ENCODE results near the gene OR52E5.

Gene OR52E5

DNA sequence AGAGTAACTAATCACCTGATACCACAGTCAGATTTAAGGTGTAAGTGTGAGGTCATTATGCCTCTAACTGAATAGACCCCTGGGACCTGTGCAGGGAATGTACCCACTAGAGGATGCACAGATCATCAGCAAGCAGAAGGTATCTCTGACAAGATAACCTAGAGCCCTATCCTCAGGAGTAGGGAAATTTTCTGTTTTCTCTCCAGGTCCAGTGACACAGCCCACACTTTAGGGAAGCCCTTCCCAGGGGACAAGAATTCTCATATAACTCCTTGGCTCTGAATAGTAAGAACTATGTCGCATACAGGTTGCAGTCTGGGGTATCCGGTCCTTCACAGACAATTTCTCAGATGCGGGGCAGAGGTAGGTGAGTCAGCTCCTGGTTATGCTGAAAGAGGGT, at the start of gene OR52E5:
OR52E5 (plus strand) TSS at position 301 of the 400 bp plus-strand sequence. CDS start 7,569 bp downstream, outside the sequence.
- no peak for DNase-seq (ENCODE audit: low read depth)

DNA sequence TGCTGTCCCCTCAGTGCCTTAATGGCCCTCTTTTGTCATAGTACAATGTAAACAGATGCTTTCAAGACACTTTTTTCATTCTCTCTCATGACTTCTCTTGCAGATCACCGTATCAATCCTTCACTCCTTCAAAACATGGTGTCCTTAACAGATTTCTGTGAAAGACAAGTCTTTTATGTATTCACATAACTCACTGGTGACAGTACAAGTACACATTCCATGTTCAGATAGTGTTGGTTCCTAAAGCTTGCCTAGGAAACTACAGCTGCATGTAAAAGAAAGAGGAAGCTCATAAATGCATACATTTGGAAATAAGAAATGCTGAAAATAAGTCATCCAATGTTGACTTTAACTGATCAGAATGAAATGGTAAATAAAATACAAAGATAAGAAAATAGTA, 46.3 kb upstream of the OR52E5 start:
- DNase-seq (ENCODE audit: low read depth) = no peak

DNA sequence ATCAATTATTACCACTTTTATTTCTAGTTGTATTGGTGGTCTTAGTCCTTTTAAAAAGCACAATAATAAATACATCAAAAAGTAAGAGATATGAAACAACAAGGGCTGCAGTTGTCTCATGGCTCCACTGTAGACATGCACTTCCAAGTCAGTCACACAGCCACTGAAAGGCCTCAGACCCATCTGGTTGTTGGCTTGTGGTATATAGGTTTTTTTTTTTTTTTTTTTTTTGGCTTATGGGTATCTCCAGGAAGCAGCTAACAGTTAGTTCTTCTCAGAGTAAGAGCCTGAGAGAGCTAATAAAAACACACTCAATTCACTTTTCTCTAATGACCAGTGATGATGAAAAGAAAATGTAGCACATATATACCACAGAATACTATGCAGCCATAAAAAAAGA, 45.3 kb upstream of the OR52E5 start:
- DNase-seq (ENCODE audit: low read depth) = no peak

DNA sequence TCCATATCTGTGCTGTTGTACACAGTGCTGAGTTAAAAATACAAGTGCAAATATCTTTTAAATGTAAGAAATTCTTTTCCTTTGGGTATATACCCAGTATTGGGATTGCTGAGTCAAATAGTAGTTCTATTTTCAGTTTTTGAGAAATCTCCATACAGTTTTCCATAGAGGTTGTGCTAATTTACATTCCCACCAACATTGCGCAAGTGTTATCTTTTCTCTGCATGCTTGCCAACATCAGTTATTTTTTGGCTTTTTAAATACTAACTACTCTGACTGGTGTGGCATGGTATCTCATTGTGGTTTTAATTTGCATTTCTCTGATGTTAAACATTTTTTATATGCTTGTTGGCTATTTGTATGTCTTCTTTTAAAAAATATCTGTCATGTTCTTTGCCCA, 42.0 kb upstream of the OR52E5 start:
- DNase-seq (ENCODE audit: low read depth) = no peak

DNA sequence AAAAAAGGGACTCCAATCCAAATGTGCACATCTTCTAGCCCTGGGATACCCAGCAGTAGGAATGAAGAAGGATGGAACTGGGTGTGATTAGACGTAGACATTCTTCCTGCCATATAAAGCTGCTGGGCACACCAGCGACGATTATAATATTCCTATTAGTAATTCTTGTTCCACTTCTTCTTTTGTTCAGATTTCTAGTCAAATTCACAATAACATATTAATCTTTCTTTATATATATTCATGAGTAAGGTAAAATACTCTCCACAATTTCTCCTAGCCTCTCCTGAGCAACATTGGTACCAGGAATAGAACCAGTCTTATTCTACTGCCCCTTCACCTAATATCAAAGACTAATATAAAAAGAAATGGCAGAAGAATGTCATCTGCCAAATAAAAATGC, 35.4 kb upstream of the OR52E5 start, which contains the start of gene OR52E8:
OR52E8 (minus strand) TSS at position 101 of the 400 bp plus-strand sequence; CDS start at position 101, 0 bp downstream.
- DNase-seq (ENCODE audit: low read depth) = no peak

DNA sequence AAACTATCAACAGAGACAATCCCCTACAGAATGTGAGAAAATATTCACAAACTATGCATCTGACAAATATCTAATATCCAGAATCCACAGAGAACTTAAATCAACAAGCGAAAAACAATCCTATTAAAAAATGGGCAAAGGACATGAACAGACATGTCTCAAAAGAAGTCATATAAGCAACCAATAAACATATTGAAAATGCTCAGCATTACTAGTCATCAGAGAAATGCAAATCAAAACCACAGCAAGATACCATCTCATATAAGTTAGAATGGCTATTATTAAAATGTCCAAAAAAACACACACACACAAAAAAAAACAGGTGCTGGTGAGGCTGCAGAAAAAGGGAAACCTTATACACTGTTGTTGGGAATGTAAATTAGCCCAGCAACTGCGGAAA, 27.2 kb upstream of the OR52E5 start:
- no peak for DNase-seq (ENCODE audit: low read depth)

DNA sequence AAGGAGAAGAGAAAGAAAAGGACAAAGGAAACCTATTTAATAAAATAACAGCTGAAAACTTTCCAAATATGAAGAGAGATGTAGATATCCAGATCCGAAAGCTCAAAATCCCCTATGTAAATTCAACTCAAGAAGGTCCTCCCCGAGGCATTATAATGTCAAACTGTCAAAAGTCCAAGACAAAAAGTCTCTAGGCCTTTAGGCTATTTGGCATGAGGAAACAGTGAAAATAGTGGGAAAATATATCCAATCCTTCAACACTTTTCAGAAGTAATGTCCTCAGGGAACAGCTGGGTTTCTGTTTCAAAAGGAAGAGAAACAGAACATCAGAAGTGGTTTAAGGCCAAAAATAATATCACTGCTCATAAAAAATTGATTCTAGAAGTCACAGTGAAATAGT, 14.4 kb upstream of the OR52E5 start:
- no peak for DNase-seq (ENCODE audit: low read depth)

DNA sequence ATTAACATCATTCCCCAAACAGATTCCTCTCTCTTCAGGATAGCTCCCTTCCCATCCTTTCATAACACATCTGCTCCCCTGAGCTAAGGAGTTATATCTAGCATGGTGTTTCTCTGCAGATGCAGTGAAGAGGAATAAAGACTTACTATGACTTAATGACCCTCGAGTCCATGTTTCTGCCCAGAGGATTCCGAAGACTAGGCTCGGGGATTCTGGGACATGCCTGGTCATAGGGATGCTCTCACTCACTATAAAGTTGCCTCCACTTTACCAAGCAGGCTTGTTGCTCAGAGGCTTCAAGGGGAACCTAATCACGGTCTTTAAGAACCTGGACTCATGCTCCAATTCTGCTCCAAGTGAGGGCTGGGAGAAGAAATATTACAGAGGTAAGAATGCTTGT, 12.7 kb upstream of the OR52E5 start, which contains the start of gene OR52E4:
OR52E4 (plus strand) TSS at position 301 of the 400 bp plus-strand sequence. CDS start 3,664 bp downstream, outside the sequence.
- no peak for DNase-seq (ENCODE audit: low read depth)

DNA sequence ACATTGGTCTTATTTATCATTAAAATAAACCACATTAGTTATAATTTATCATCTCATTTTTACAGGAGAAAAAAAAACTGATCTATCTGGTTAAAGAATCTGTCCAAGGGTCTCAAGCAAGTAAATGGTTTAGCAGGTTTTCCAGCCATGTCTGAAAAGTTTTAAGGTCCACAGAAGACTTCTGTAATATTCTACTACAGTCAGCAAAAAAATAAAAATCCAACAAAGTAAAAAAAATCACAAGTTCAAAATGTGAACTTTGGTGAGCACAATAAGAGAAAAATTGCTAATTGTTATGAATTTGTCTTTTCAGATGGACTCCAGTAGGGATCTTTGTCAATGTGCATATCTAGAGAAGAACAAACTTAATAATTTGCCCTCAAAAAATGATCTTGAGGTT, 11.3 kb upstream of the OR52E5 start:
- no peak for DNase-seq (ENCODE audit: low read depth)

DNA sequence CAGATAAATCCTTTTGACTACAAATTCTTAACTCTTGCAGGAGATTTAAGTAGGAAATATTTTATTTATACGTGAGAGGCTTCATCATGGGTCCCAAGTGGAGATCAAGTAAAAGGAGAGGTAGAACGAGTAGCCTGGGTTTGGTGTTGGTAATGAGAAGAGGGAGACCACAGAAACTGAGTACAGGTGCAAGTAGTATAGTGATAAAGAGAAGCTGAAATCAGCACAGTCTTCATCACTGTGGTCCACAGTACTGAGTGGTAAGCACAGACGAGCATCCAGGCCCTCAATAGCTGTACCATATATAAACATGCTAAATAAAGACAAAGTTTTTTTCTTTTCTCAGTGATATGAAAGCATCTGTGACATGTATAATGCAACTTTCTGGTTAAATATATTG, 5.8 kb upstream of the OR52E5 start:
- DNase-seq (ENCODE audit: low read depth) = no peak

DNA sequence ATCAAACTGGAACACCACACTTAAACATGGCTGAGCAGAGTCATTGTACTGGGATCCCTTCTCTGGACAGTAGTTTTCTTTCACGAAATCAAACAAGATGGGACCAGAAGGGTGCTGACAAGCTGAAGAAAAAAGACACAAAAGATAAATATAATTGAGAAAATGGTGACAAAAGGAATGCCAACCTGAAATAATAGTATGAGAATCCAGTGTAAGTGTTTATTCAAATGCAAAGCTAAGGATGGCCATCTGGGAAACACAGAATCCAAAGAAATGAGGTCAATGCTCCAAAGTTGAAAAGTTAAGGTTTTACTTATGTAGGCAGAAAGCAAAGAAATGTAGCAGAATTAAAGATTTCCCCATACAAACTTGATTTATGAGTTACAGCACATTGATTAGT, 5.3 kb upstream of the OR52E5 start:
- no peak for DNase-seq (ENCODE audit: low read depth)

DNA sequence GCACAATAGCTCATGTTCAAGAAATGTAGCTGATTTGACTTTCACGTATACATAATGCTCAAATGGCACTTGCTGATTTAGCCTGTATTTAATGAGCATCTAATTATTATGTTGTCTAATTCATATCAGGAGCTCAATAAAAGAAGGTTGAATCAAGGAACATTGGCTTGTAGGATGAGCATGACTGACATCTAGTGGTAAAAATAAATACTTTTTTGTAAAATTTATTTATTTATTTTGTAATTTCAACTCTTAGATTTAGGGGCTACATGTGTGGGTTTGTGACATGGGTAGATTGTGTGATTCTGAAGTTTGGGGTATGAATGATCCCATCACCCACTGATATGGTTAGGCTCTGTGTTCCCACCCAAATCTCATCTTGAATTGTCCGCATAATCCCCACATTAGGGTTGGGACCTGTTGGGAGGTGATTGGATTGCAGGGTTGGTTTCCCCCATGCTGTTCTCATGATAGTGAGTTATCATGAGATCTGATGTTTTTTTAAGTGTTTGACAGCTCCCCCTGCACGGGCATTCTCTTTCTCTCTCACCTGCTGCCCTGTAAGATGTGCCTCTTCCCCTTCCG, 1.7 kb upstream of the OR52E5 start:
- peak; percentile 2 for DNase-seq (ENCODE audit: low read depth)

DNA sequence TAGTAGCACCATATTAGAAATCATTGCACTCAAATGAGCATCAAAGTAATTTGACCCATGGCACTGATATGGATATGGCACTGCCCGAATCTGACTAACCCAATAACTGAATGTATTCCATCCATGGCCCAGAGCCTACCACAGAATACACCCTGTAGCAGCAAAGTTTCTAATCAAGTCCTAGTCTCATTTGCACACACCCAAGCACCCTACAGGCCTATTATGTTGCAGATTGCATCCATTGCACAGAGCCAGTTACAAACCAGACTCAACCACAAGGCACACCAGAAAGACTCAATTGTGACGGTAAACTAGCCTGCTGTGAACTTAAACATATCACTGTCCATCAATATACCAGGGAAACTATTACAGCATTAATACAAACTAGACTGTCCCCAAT, 6.5 kb downstream of the OR52E5 start:
- DNase-seq (ENCODE audit: low read depth) = no peak

DNA sequence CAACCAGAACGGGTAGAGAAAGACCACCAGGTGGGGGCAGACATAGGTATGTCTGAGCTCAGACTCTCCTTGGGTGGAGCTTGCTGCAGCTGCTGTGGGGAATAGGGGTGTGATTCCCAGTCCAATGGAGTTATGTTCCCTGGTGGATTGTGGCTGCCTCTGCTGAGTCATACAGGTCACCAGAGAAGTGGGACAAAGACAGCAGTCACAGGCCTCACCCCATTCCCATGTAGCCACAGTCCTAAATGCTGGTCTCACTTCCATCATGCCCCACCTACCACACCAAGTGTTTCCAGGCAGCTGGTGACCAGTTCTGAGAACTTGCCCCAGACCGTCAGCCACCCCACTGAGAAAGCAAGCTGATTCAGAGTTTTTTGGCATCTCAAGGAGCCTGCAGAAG, 17.5 kb downstream of the OR52E5 start:
- no peak for DNase-seq (ENCODE audit: low read depth)

DNA sequence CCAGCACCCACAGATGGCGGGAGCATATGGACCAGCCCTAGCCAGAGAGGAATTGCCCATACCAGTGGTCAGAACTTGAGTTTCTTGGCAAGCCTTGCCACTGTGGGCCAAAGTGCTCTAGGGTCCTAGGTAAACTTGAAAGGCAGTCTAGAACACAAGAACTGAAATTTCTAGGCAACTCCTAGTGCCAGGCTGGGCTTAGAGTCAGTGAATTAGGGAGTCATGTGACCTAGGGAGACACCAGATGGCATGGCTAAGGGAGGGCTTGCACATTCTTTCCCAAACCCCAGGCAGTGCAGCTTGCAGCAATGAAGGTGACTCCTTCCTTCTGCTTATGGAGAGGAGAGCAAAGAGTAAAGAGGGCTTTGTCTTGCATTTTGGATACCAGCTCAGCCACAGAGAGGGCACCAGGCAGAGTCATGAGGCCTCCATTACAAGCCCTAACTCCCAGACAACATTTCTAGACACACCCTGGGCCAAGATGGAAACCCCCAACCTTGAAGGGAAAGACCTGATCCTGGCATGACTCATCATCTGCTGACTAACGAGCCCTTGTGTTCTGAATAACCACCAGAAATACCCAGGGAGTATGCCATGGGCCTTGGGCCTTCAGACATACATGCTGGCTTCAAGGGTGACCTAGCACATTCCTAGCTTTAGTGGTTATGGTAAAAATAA, 29.9 kb downstream of the OR52E5 start:
- peak; percentile 39 for DNase-seq (ENCODE audit: low read depth)

DNA sequence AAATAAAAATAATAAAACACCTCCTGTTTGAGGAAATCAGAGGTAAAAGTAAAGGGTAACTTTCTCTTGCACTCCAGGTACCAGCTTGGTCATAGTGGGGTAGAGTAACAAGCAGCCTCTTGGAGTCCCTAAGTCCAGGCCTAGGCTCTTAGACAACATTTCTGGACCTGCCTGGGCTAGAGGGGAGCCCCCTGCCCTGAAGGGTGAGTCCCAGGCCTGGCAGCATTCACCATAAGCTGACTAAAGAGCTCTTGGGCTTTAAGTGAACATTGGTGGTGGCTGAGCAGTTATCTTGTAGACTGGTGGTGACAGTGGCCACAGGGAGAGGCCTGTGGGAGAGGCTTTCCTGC, 30.4 kb downstream of the OR52E5 start:
- DNase-seq (ENCODE audit: low read depth) = no peak

DNA sequence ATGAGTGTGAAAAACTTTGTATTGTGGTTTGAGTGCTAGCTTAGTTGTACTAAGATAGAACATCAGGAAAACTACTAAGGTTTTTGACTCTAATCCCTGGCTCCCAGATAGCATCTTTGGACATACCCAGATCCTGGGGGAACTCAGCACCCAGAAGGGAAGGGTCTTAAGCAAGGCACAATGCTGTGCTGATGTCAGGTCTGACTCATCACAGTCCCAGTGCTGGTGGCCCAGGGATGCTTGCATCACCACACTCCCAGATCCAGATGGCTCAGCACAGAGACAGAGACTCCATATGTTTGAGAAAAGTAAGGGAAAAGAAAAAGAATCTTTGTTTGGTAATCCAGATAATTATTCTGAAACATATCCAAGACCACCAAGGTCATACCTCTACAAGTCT, 30.8 kb downstream of the OR52E5 start:
- DNase-seq (ENCODE audit: low read depth) = no peak

DNA sequence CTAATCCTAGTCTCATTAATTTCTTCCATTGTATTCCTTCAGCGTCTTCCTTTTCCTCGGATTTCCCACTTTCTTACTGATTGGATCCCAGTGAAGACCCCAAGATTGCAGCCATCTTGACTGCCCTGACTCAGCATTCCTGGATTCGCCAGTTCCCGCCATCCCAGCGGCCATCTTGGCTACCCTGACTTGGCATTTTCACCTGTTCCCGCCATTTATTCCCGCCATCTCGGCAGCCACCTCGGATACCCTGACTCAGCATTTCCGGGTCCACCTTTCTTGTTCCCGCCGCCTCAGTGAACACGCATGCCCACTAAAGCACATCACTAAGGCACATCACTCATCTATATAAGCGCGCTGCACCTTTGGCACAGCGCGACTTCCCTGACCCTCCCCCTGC, 35.3 kb downstream of the OR52E5 start:
- no peak for DNase-seq (ENCODE audit: low read depth)

DNA sequence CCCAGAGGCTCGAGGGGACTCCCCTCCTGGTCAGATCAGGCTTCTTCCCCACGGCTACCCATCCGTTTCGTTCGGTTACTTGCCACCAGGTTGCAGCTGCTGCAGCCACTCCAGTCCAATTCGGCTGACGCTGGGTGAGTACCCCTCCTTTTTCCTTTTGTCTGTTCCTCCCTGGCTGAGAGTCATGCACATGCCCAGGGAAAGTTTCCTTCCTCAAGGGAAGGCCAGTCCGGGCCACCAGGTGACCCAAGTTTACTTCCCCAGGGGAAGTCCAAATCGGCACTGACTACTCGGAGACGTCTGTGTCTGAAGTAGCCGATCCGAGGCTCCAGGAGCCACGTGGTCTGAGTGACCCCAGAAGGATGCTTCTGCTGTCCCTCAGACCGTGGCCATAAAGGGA, 35.8 kb downstream of the OR52E5 start:
- no peak for DNase-seq (ENCODE audit: low read depth)

DNA sequence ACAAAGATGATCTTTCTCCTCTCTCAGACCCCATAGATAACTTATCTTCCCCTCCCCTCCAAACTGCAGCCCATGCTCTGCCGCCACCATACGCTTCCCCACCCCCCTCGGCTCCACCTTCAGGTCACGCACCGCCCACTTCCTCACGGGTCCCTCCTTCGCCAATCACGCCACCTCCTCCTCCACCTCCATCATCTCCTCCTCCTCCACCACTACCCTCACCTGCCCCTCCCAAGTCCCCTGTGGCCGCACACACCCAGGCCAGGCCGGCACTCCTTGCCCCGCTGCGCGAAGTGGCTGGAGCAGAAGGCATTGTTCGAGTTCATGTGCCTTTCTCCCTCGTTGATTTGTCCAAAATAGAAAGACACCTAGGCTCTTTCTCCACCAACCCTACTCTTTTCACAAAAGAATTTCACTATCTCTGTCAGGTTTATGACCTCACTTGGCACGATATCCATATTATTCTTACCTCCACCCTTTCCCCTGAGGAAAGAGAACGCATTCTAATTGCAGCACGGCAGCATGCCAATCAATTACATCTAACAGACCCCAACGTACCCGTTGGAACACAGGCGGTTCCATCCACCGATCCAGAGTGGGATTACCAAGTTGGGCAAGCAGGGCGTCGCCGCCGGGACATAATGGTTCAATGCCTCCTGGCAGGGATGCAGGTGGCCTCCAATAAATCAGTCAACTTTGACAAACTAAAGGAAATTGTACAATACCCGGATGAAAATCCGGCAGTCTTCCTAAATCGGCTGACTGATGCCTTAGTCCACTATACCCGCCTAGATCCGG, 36.8 kb downstream of the OR52E5 start:
- no peak for DNase-seq (ENCODE audit: low read depth)

DNA sequence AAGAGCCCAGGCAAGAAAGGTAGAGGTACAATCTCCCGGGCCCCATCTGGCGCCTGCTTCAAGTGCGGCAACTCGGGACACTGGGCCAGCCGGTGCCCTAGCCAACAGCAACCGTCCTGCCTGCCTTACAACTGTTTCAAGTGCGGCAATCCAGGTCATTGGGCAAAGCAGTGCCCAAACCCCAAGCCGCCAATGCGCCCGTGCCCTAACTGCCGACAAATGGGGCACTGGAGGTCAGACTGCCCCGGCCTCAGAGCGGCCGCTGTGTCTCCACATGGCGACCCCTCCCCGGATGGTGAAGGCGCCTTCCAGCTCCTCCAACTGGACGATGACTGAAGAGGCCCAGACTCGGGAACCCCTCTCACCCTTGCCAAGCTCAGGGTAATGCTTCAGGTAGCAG, 37.6 kb downstream of the OR52E5 start:
- no peak for DNase-seq (ENCODE audit: low read depth)

DNA sequence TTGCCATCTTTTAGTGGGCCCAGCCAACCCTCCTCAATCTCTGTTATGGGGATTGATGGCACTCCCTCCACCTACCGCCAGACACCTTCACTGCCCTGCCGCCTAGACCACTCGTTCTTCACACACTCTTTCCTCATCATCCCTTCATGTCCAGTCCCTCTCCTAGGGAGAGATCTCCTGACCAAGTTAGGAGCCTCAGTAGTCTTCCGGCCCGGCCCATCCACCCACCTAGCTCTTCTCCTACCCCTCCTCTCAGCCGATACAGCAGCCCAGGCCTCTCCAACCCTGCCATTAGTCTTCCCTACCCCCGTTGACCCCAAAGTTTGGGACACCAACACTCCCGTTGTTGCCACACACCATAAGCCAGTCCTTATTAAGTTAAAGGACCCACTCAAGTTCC, 38.1 kb downstream of the OR52E5 start:
- no peak for DNase-seq (ENCODE audit: low read depth)

DNA sequence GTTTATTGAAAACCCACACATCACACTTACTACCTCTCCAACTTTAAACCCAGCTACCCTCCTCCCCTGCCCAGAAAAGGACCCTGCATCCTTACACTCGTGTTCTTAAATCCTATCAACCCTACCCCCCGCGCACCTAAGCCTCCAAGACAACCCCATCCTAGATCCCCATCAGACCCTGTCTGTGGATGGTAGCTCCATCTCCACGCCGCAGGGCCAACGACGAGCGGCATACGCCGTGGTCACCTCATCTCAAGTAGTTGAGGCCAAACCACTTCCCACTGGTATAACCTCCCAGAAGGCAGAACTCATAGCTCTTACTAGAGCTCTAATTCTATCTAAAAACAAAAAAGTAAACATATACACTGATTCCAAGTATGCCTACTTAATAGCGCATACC, 39.7 kb downstream of the OR52E5 start:
- no peak for DNase-seq (ENCODE audit: low read depth)

Measured in iris pigment epithelial cell (primary cell).